ENCODE data around the gene PPP2R5E.

The PPP2R5E gene

GRCh38 chr14:63501429-63501828 lies 41.7 kb downstream of the PPP2R5E start:
- H3K4me3 ChIP-seq (replicated peaks; ENCODE audit: low read depth, low read length) = no peak overlapping the region
- H3K27me3 ChIP-seq (replicated peaks; ENCODE audit: control insufficient read depth, insufficient read depth, low read length) = no peaks in the 10 kb centered on the region
- DNase-seq (ENCODE audit: extremely low read depth, insufficient read length) = no peak
- TF ChIP-seq, protein P1, sequence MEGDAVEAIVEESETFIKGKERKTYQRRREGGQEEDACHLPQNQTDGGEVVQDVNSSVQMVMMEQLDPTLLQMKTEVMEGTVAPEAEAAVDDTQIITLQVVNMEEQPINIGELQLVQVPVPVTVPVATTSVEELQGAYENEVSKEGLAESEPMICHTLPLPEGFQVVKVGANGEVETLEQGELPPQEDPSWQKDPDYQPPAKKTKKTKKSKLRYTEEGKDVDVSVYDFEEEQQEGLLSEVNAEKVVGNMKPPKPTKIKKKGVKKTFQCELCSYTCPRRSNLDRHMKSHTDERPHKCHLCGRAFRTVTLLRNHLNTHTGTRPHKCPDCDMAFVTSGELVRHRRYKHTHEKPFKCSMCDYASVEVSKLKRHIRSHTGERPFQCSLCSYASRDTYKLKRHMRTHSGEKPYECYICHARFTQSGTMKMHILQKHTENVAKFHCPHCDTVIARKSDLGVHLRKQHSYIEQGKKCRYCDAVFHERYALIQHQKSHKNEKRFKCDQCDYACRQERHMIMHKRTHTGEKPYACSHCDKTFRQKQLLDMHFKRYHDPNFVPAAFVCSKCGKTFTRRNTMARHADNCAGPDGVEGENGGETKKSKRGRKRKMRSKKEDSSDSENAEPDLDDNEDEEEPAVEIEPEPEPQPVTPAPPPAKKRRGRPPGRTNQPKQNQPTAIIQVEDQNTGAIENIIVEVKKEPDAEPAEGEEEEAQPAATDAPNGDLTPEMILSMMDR (IDR thresholded peaks at IDR 0.05; ENCODE audit: insufficient read depth, low read length, poor library complexity, severe bottlenecking) = no peak
- no peaks in the 10 kb centered on the region for H3K36me3 ChIP-seq (ENCODE audit: control insufficient read depth, insufficient read depth, low read length)

GRCh38 chr14:63499701-63500250 lies 43.4 kb downstream of the PPP2R5E start:
- H3K4me3 ChIP-seq (replicated peaks; ENCODE audit: low read depth, low read length) = no peak overlapping the region
- no peak for DNase-seq (ENCODE audit: extremely low read depth, insufficient read length)
- H3K27me3 ChIP-seq (replicated peaks; ENCODE audit: control insufficient read depth, insufficient read depth, low read length) = no peaks in the 10 kb centered on the region
- no peaks in the 10 kb centered on the region for H3K36me3 ChIP-seq (ENCODE audit: control insufficient read depth, insufficient read depth, low read length)
- TF ChIP-seq, protein P1 (IDR thresholded peaks at IDR 0.05; ENCODE audit: insufficient read depth, low read length, poor library complexity, severe bottlenecking) = no peak

- DNase-seq (ENCODE audit: extremely low read depth, insufficient read length) = no peak
- Histone ChIP-seq H3K27me3 (replicated peaks; ENCODE audit: control insufficient read depth, insufficient read depth, low read length) (no peaks in the 10 kb centered on the region), H3K4me3 (replicated peaks; ENCODE audit: low read depth, low read length) (no peak overlapping the region), H3K36me3 (ENCODE audit: control insufficient read depth, insufficient read depth, low read length) (no peaks in the 10 kb centered on the region; the same call in 1 of the 2 replicates)
- TF ChIP-seq, protein P1 (IDR thresholded peaks at IDR 0.05; ENCODE audit: insufficient read depth, low read length, poor library complexity, severe bottlenecking) = no peak
Observed at GRCh38 chr14:63496837-63497400, 46.3 kb downstream of the PPP2R5E start.

GRCh38 chr14:63493246-63493645 lies 49.9 kb downstream of the PPP2R5E start:
- TF ChIP-seq, protein P1 (IDR thresholded peaks at IDR 0.05; ENCODE audit: insufficient read depth, low read length, poor library complexity, severe bottlenecking) = peak; percentile 31
- no peak for DNase-seq (ENCODE audit: extremely low read depth, insufficient read length)
- Histone ChIP-seq H3K36me3 (ENCODE audit: control insufficient read depth, insufficient read depth, low read length) (no peaks in the 10 kb centered on the region; the same call in 1 of the 2 replicates), H3K4me3 (replicated peaks; ENCODE audit: low read depth, low read length) (no peak overlapping the region), H3K27me3 (replicated peaks; ENCODE audit: control insufficient read depth, insufficient read depth, low read length) (no peaks in the 10 kb centered on the region)

GRCh38 chr14:63492391-63492790 lies 50.8 kb downstream of the PPP2R5E start:
- TF ChIP-seq, protein P1 (IDR thresholded peaks at IDR 0.05; ENCODE audit: insufficient read depth, low read length, poor library complexity, severe bottlenecking) = no peak
- Histone ChIP-seq H3K27me3 (replicated peaks; ENCODE audit: control insufficient read depth, insufficient read depth, low read length) (no peaks in the 10 kb centered on the region), H3K36me3 (ENCODE audit: control insufficient read depth, insufficient read depth, low read length) (no peaks in the 10 kb centered on the region; the same call in 1 of the 2 replicates), H3K4me3 (replicated peaks; ENCODE audit: low read depth, low read length) (no peak overlapping the region)
- DNase-seq (ENCODE audit: extremely low read depth, insufficient read length) = no peak
